ENCODE results near the gene TAF12. TPM values are rescaled to one million over a fixed set of nuclear protein-coding genes. Genes with fewer than 3 reads are reported as not detected.
"Not testable (repeated sequence)": the region's sequence is repeated elsewhere in the genome, so short reads cannot be mapped to it uniquely, and the experiment has no call there.

Gene TAF12
- polyA plus RNA-seq, 1 donor from 2014 or later = 59.3 TPM

GRCh38 chr1:28655448-28656311 is 12.8 kb upstream of the TAF12 start:
- H3K27ac ChIP-seq (ENCODE audit: low read length); H3K79me2 ChIP-seq (replicated peaks; ENCODE audit: insufficient read depth, low read length); H4K20me1 ChIP-seq (ENCODE audit: insufficient read depth); H3K27me3 ChIP-seq (ENCODE audit: insufficient read depth, low read depth, low read length); H2AFZ ChIP-seq (ENCODE audit: low read depth, low read length); H3K4me2 ChIP-seq (ENCODE audit: low read length); H3K9me3 ChIP-seq (ENCODE audit: low read length); H3K9me2 ChIP-seq (ENCODE audit: insufficient read depth, low read length); H3K9ac ChIP-seq (ENCODE audit: low read length); H3K36me3 ChIP-seq (ENCODE audit: insufficient read depth, low read length); H3F3A ChIP-seq (ENCODE audit: insufficient read depth, low read length, poor library complexity, severe bottlenecking); H3K4me3 ChIP-seq (ENCODE audit: low read length): not testable (repeated sequence)

GRCh38 chr1:28653870-28654269 is 11.0 kb upstream of the TAF12 start:
- not testable (repeated sequence) for H2AFZ ChIP-seq (ENCODE audit: low read depth, low read length)

GRCh38 chr1:28653063-28653462 is 10.2 kb upstream of the TAF12 start:
- not testable (repeated sequence) for H2AFZ ChIP-seq (ENCODE audit: low read depth, low read length); H3K27me3 ChIP-seq (ENCODE audit: insufficient read depth, low read depth, low read length); H3F3A ChIP-seq (ENCODE audit: insufficient read depth, low read length, poor library complexity, severe bottlenecking); H3K9ac ChIP-seq (ENCODE audit: low read length); H4K20me1 ChIP-seq (ENCODE audit: insufficient read depth); H3K9me2 ChIP-seq (ENCODE audit: insufficient read depth, low read length); H3K79me2 ChIP-seq (replicated peaks; ENCODE audit: insufficient read depth, low read length); H3K27ac ChIP-seq (ENCODE audit: low read length); H3K4me2 ChIP-seq (ENCODE audit: low read length); H3K4me3 ChIP-seq (ENCODE audit: low read length); H3K36me3 ChIP-seq (ENCODE audit: insufficient read depth, low read length); H3K9me3 ChIP-seq (ENCODE audit: low read length)

More at GRCh38 chr1:28653870-28654269, 11.0 kb upstream of the TAF12 start:
- H3K36me3 ChIP-seq (ENCODE audit: insufficient read depth, low read length); H3K79me2 ChIP-seq (replicated peaks; ENCODE audit: insufficient read depth, low read length); H4K20me1 ChIP-seq (ENCODE audit: insufficient read depth); H3K9ac ChIP-seq (ENCODE audit: low read length); H3K9me3 ChIP-seq (ENCODE audit: low read length); H3K4me2 ChIP-seq (ENCODE audit: low read length); H3F3A ChIP-seq (ENCODE audit: insufficient read depth, low read length, poor library complexity, severe bottlenecking); H3K9me2 ChIP-seq (ENCODE audit: insufficient read depth, low read length); H3K27ac ChIP-seq (ENCODE audit: low read length); H3K27me3 ChIP-seq (ENCODE audit: insufficient read depth, low read depth, low read length); H3K4me3 ChIP-seq (ENCODE audit: low read length): not testable (repeated sequence)

- H3K79me2 ChIP-seq (replicated peaks; ENCODE audit: insufficient read depth, low read length) = no peaks in the 10 kb centered on the region
- H3K9ac ChIP-seq (ENCODE audit: low read length) = peak within 1 kb of the TSS; percentile 76
- H3K4me3 ChIP-seq (ENCODE audit: low read length) = peak within 1 kb of the TSS; percentile 60
- no peaks in the 10 kb centered on the region for H3K9me2 ChIP-seq (ENCODE audit: insufficient read depth, low read length)
- H3K9me3 ChIP-seq (ENCODE audit: low read length) = no peaks in the 10 kb centered on the region
- peak within 1 kb of the TSS; percentile 51 for H2AFZ ChIP-seq (ENCODE audit: low read depth, low read length)
- H3K4me2 ChIP-seq (ENCODE audit: low read length) = peak within 1 kb of the TSS; percentile 47
- no peaks in the 10 kb centered on the region for H3K27me3 ChIP-seq (ENCODE audit: insufficient read depth, low read depth, low read length)
- H3F3A ChIP-seq (ENCODE audit: insufficient read depth, low read length, poor library complexity, severe bottlenecking) = peaks cover 8% of the 10 kb centered on the region
- TF ChIP-seq TAF1 (IDR thresholded peaks at IDR 0.05; ENCODE audit: low read depth) (peak; percentile 65), CTCF (IDR thresholded peaks at IDR 0.05; ENCODE audit: poor library complexity, severe bottlenecking) (peak; percentile 28), MXI1 (conservative IDR thresholded peaks at IDR 0.05; ENCODE audit: poor library complexity, severe bottlenecking) (peak; percentile 66), SMC3 (conservative IDR thresholded peaks at IDR 0.05; ENCODE audit: poor library complexity) (peak; percentile 37), EP300 (conservative IDR thresholded peaks at IDR 0.05; ENCODE audit: poor library complexity, severe bottlenecking) (peak; percentile 92), REST (IDR thresholded peaks at IDR 0.05; ENCODE audit: borderline replicate concordance) (peak; percentile 56), RAD21 (conservative IDR thresholded peaks at IDR 0.05) (peak; percentile 26), EZH2 (IDR thresholded peaks at IDR 0.05; ENCODE audit: borderline replicate concordance, insufficient read depth, low read length, poor library complexity, severe bottlenecking) (no peak), POLR2AphosphoS5 (IDR thresholded peaks at IDR 0.05) (peak; percentile 100)
- H3K36me3 ChIP-seq (ENCODE audit: insufficient read depth, low read length) = no peaks in the 10 kb centered on the region
- no peaks in the 10 kb centered on the region for H4K20me1 ChIP-seq (ENCODE audit: insufficient read depth)
- H3K27ac ChIP-seq (ENCODE audit: low read length) = peak within 1 kb of the TSS; percentile 96
Measured at GRCh38 chr1:28648474-28649198, 5.8 kb upstream of the TAF12 start, which contains the start of gene RNU11. RNU11 (plus strand) TSS chr1:28648600.

All from neural cell (in vitro differentiated cells).